Fibroblast of villous mesenchyme (primary cell): ENCODE results near the gene RFPL1. TPM values are rescaled to one million over a fixed set of nuclear protein-coding genes. Genes with fewer than 3 reads are reported as not detected.
"Not testable (repeated sequence)": the region's sequence is repeated elsewhere in the genome, so short reads cannot be mapped to it uniquely, and the experiment has no call there.

Source experiments
- DNase-seq: peaks from one replicate; pipeline ENCODE4 v3.0.0-alpha.2; 2010; ENCODE audit warnings: low read depth
- H3K4me3 ChIP-seq: 2 replicates; pipeline ENCODE4 v1.5.1; 2011; ENCODE audit warnings: low read depth, mild to moderate bottlenecking, low read length
- small RNA-seq: library from RNA; depleted of rRNA; stranded (forward); fragments of <200 nt; gene quantifications from one replicate; pipeline ENCODE3, GENCODE V24; 2012
- total RNA-seq: library from RNA; depleted of rRNA; stranded (reverse); fragments of >200 nt; gene quantifications from 2 replicates; pipeline ENCODE4 v1.2.3, GENCODE V29; 2012
- TF ChIP-seq, protein P1 (sequence below): IDR thresholded peaks from 2 replicates; pipeline ENCODE4 v1.5.1; 2012; ENCODE audit warnings: low read depth, mild to moderate bottlenecking, low read length; ENCODE audit not compliant: insufficient read depth

RFPL1 gene
- total RNA-seq, 1 donor = not detected

DNA sequence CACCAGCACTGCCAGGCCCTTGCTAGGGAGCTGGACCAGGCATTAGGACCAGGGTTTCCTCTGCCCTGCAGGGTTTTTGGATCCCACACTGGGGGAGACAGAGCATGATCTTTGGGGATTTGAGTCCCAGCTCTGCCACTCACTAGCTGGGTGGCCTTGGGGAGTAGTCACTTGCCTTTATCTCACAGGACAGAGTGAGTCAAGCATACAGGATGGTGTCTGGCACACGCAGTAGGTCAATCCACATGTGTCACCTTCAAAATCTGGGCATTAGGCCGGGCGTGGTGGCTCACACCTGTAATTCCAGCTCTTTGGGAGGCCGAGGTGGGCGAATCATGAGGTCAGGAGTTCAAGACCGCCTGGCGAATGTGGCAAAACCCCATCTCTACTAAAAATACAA, 44.3 kb downstream of the RFPL1 start:
- no peak for DNase-seq
- TF ChIP-seq, protein P1, sequence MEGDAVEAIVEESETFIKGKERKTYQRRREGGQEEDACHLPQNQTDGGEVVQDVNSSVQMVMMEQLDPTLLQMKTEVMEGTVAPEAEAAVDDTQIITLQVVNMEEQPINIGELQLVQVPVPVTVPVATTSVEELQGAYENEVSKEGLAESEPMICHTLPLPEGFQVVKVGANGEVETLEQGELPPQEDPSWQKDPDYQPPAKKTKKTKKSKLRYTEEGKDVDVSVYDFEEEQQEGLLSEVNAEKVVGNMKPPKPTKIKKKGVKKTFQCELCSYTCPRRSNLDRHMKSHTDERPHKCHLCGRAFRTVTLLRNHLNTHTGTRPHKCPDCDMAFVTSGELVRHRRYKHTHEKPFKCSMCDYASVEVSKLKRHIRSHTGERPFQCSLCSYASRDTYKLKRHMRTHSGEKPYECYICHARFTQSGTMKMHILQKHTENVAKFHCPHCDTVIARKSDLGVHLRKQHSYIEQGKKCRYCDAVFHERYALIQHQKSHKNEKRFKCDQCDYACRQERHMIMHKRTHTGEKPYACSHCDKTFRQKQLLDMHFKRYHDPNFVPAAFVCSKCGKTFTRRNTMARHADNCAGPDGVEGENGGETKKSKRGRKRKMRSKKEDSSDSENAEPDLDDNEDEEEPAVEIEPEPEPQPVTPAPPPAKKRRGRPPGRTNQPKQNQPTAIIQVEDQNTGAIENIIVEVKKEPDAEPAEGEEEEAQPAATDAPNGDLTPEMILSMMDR = no peak
- H3K4me3 ChIP-seq = no peak overlapping the region

DNA sequence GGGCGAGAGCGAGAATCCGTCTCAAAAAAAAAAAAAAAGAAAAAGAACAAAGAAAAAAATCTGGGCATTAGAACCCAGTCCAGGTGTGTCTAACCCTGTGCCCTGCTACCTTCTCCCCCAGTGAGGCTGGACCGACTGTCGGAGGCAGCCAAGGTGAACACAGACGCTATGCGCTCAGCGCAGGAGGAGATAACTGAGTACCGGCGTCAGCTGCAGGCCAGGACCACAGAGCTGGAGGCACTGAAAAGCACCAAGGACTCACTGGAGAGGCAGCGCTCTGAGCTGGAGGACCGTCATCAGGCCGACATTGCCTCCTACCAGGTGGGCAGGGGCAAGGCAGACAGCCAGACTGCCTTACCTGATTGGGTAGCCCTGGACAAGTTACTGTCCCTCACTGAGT, 44.9 kb downstream of the RFPL1 start:
- no peak for DNase-seq
- TF ChIP-seq, protein P1 = no peak
- no peak overlapping the region for H3K4me3 ChIP-seq

DNA sequence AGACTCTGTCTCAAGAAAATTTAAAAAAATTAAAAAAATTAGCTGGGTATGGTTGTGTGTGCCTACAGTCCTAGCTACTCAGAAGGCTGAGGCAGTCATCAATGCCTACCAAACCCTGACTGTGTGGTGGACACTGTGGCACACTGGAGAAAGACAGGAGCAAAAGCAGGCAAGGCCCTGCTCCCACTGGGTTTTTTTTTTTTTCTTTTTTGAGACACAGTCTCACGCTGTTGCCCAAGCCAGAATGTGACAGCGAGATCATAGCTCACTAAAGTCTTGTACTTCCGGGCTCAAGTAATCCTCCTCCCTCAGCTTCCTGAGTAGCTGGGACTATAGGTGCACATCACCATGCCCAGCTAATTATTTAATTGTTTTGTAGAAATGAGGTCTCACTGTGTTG, 46.3 kb downstream of the RFPL1 start:
- no peak for DNase-seq
- TF ChIP-seq, protein P1 = no peak
- H3K4me3 ChIP-seq = no peak overlapping the region

DNA sequence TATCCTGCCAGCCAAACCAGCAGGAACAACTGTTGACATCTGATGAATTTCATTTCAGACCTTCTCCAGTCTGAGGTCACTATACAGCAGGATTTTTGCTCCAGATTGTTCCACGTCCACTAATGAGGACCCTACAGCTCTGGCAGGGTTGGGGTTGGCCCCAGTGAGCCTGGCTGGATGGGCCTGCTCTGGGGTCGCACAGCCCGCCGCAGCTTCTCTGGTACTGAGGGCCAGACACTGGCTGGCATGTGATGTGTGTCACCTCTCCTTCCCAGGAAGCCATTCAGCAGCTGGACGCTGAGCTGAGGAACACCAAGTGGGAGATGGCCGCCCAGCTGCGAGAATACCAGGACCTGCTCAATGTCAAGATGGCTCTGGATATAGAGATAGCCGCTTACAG, 47.1 kb downstream of the RFPL1 start:
- TF ChIP-seq, protein P1 = no peak
- no peak overlapping the region for H3K4me3 ChIP-seq

DNA sequence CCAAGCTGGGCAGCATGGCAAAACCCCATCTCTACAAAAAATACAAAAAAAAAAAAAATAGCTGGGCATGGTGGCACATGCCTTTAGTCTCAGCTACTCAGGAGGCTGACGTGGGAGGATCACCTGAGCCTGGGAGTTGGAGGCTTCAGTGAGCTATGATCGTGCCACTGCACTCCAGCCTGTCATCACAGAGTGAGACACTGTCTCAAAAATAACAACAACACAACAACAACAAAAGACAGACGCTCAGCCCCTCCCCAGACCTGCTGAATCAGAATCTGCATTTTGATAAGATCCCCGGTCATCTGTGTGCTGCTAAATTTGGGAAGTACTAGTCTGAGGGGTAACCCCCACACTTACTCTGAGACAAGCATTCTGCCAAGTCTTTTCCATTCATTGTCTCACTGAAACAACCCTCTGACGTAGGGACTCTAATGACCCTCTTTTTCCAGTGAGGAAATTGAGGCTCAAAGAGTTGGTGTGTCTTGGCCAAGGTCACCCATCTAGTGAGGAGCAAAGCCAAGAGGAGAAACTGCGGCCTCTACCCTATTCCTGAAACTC, 49.1 kb downstream of the RFPL1 start:
- H3K4me3 ChIP-seq = no peak overlapping the region
- no peak for DNase-seq
- TF ChIP-seq, protein P1 = no peak

More for the DNA sequence above, 47.1 kb downstream of the RFPL1 start:
- no peak for DNase-seq

DNA sequence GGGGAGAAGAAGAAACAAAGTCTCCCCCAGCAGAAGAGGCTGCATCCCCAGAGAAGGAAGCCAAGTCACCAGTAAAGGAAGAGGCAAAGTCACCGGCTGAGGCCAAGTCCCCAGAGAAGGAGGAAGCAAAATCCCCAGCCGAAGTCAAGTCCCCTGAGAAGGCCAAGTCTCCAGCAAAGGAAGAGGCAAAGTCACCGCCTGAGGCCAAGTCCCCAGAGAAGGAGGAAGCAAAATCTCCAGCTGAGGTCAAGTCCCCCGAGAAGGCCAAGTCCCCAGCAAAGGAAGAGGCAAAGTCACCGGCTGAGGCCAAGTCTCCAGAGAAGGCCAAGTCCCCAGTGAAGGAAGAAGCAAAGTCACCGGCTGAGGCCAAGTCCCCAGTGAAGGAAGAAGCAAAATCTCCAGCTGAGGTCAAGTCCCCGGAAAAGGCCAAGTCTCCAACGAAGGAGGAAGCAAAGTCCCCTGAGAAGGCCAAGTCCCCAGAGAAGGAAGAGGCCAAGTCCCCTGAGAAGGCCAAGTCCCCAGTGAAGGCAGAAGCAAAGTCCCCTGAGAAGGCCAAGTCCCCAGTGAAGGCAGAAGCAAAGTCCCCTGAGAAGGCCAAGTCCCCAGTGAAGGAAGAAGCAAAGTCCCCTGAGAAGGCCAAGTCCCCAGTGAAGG, 50.9 kb downstream of the RFPL1 start:
- DNase-seq, H3K4me3 ChIP-seq: not testable (repeated sequence)

DNA sequence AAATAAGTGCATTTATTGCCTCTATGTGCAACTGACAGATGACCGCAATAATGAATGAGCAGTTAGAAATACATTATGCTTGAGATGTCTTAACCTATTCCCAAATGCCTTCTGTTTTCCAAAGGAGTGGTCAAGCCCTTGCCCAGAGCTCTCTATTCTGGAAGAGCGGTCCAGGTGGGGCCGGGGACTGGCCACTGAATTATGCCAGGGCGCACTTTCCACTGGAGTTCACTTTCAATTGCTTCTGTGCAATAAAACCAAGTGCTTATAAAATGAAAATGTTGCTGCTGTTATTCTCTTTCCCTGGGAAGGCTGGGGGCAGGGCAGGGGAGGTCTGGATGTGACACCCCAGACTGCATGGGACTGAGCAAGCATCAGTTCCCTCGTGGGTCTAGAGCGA, 52.6 kb downstream of the RFPL1 start:
- TF ChIP-seq, protein P1 = no peak
- no peak for DNase-seq
- H3K4me3 ChIP-seq = no peak overlapping the region

Small RNA genes within 50 kb of the gene (small RNA-seq; reads per million reads assigned to genes)
- gene AC000041.1 = not detected

Other genes starting within 250 kb of the RFPL1 start
- gene EMID1, start 232.7 kb upstream of the RFPL1 start, total RNA-seq = under 0.01 and 0.32 TPM in 2 replicates
- gene RHBDD3, start 170.6 kb upstream of the RFPL1 start, total RNA-seq = 22.9 and 24.5 TPM in 2 replicates
- 159 and 207 TPM in 2 replicates for gene EWSR1, start 170.3 kb upstream of the RFPL1 start, total RNA-seq
- 16.4 and 18.4 TPM in 2 replicates for gene GAS2L1, start 131.9 kb upstream of the RFPL1 start, total RNA-seq
- gene RASL10A, start 122.9 kb upstream of the RFPL1 start, total RNA-seq = 0.86 TPM in 1 of 2 replicates, not detected in the other
- 64.7 and 65.6 TPM in 2 replicates for gene AP1B1, start 50.0 kb upstream of the RFPL1 start, total RNA-seq
- gene NEFH, start 41.6 kb downstream of the RFPL1 start, total RNA-seq = under 0.01 and 0.32 TPM in 2 replicates
- gene THOC5, start 115.2 kb downstream of the RFPL1 start, total RNA-seq = 37.6 and 50.6 TPM in 2 replicates
- gene NIPSNAP1, start 142.5 kb downstream of the RFPL1 start, total RNA-seq = 66.4 and 77.7 TPM in 2 replicates
- 153 and 240 TPM in 2 replicates for gene NF2, start 165.1 kb downstream of the RFPL1 start, total RNA-seq